Activated CD8-positive, alpha-beta memory T cell treated with anti-CD3 and anti-CD28 coated beads, Interleukin-2, amount 50 U/mL, for 24 hours (primary cell): ENCODE results near the gene CNIH3.
"Not testable (repeated sequence)": the region's sequence is repeated elsewhere in the genome, so short reads cannot be mapped to it uniquely, and the experiment has no call there.

Experiments
- DNase-seq: peaks from one replicate; pipeline ENCODE4 v3.0.0-alpha.2; 2020; ENCODE audit errors: extremely low read depth

The CNIH3 gene

DNA sequence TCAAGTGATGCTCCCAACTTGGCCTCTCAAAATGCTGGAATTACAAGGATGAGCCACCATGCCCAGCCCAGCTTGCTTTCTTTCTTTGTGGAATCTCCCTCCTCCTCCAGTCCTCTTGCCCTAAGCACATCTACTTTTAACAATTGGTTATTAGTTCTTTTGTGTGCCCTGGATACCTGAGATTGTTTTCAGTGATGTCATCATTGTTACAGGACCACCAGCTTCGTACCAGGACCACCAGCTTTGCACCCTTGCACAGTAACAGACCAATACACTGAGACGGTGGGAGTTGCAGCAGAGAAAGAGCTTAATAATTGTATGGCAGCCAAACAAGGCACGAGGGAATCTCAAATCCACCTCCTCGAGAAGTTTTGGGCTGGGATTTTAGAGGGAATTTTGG, 71.3 kb downstream of the CNIH3 start:
- no peak for DNase-seq

DNA sequence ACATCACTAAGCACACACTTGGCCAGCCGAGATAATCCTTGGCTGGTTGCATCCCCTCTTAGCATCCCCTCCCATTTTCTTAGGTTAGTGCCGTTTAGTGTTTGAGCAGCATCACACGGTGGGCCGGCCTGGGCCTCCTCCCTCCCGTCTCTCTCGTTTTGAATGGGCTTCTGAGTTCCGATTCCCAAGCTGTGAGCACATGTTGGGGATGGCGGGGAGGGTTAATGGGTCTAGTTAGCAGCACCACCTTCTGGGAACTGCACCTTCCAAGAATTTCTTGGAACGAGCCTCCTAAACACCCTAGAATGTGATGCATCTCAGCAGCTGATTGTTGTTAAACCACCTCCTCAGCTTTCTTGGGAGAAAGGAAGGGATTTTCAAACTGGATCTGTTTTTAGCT, 73.3 kb downstream of the CNIH3 start:
- DNase-seq: no peak

DNA sequence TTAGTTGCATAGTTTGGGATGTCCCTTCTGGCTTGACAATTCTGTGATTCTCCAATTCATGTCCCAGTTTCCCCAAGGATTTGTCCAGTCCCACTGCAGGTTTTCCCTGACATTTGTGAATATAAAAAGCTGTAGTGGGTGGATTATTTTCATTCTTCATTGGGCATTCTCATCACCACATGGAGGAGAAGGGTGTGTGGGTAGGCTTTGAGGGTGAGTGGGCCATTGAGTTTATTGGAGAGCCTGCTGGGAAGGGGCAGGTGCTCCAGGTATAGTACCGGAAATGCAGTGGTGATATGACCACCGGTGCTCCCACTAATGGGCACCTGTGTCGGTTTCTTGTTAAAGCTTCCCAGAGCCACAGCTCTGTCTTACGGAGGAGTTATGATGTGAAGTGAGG, 74.5 kb downstream of the CNIH3 start:
- no peak for DNase-seq

DNA sequence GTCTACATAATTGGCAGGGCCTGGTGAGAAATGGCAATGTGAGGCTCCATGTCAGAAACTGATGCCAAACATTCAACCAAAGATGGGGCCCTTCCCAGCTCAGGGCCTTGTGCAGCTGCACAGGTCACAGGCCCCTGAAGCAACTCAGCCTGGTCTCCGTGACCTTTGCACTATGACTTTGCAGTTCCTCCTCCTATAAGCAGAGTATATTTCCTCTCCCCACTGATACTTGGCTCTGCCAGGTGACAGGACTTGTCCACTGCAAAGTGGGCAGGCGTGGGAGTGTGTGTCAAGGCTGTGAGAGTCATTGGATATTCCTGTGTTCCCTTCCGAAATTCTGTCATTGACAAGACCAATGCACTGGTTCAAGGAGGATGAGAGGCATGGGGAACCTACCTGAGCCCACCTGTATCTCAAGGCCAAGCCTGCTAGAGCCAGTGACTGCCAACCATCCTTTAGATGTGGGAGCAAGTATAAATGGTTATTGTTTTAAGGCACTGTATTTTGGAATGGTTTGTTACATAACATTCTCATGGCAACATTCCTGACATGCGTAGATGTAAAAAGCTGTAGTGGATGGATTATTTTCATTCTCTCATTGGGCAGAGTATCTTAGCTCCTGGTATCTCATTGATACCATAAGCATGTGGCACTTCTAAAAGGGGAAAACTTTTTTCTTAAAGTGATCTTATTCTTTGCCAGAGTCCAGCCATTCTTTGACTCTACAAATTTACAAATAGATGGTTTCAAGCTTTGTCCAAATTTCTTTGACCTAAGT, 75.2 kb downstream of the CNIH3 start:
- no peak for DNase-seq

DNA sequence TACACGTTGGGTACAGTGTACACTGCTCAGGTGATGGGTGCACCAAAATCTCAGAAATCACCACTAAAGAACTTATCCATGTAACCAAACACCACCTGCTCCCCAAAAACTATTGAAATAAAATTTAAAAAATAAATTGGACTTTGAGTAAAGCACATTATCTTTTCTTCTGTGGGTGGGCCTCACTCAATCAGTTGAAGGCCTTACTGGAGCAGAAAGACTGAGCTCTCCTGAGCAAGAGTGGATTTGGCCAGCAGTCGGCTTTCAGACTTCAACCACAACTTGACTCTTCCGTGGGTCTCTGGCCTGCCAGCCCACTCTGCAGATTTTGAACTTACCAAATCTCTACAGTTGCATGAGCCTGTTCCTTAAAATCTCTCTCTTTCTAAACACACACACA, 78.9 kb downstream of the CNIH3 start:
- no peak for DNase-seq

DNA sequence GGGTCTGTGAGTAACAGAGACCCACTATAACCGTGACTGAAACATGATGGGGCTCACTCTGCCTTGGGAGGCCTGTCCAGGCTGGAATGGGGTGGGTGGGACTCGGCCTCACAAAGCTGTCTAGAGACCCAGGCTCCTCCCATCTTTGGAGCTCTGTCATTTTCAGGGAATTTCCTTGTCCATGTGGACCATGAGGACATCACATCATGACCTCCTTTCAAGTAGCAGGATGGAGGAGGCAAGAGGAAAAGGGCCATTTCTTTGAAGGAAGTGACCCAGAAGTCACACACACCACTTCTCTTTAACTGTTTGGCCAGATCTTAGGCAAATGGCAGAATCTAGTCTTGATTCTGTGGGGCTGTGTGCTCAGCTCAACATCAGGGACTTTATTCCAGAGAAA, 79.9 kb downstream of the CNIH3 start:
- DNase-seq: no peak

DNA sequence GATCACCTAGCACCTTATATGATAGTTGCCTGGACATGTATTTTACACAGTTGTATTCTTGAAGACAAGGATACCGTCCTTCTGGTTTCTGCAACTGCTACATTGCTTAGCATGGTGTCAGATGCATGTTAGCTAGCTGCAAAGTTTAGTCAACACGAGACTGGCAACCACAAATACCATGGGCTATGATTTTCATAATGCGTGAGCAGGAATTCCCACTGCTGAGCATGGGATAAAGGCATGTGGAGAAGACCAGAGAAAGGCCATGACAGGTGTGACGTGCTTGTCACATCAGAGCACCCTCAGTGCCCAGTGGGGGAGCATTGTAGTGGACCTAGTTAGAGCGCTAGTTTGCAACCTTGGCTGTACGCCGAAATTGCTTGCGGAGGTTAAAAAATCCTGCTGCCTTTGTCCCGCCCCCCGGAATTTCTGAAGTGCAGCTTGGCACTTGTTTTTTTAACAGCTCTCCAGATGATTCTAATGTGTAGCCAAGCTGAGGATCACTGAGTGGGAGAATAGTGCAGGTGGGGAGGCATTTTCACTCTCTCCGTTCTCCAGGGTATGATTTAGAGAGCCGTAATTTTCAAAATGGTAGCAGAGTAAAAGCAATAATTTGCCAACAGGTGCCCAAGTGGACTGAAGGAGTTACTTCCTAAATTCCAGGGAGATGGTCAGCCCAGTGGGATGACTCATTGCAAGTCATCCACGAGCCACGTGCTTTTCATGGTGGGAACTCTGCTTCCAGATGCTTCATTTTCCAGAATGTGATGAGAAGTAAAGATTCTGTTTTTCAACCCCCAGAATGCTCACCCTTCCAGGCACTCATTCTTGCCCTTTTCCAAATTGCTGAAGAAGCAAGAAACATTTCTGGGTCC, 81.0 kb downstream of the CNIH3 start:
- no peak for DNase-seq

DNA sequence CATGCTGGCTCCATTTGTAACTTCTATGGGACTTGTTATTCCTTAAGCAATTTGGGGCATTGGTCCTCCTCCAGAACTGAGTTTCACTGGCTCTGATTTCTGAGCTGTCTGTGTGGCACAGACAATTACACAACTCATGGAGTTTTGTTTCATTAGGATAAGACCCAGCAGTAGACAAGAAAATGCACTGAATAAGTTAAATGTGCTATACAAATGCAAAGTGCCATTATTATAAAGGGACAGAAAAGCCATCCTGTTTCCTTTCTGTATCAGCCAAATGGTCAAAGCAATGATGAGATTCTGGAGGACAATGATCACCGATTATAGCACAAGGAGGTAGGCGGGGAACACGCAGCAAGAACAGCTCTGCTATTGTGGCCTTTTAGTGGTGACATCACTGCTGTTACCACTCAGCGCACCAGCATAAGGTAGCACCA, 81.9 kb downstream of the CNIH3 start:
- DNase-seq: no peak

DNA sequence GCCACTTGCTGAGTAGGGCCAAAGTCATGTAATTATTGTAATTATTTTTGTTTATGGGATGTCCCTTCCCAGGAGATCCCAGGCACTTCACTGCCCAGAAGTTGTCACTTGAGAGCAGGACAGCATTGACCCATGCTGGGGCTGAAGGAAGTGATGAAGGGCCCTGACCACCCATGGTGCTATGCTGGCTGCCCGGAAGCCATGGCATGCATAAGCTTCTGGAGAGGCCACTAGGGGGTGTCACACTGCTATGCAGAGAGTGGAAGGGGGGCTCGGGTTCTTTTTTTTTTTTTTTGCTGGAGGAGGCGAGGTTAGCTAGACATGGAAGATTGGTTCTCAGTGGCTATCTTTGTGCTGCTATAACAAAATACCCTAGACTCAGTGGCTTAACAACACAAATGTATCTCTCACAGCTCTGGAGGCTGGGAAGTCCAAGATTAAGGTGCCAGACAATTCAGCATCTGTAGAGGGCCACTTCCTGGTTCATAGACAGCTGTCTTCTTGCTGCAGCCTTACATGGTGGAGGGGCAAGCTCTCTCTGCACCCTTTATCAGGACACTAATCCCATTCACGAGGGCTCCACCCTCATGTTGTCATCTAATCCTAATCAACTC, 84.9 kb downstream of the CNIH3 start:
- no peak for DNase-seq

DNA sequence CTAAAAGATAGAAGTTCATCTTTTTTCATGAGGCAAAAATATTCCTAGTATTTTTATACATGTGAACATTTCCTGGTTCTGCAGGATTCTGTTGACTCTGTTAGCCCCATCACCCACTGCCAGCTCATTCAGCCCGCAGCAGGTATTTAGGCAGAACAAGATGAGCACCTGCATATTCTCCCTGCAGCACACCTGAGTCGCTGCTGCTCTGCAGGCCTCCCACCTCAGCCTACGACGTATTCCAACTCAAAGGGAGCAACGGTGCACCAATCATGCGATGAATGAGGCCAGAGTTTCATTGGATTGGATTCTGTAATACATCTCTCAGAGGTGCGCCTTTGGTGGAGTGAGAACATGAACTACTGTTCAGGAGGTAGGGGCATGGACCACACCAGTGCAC, 87.6 kb downstream of the CNIH3 start:
- DNase-seq: no peak

DNA sequence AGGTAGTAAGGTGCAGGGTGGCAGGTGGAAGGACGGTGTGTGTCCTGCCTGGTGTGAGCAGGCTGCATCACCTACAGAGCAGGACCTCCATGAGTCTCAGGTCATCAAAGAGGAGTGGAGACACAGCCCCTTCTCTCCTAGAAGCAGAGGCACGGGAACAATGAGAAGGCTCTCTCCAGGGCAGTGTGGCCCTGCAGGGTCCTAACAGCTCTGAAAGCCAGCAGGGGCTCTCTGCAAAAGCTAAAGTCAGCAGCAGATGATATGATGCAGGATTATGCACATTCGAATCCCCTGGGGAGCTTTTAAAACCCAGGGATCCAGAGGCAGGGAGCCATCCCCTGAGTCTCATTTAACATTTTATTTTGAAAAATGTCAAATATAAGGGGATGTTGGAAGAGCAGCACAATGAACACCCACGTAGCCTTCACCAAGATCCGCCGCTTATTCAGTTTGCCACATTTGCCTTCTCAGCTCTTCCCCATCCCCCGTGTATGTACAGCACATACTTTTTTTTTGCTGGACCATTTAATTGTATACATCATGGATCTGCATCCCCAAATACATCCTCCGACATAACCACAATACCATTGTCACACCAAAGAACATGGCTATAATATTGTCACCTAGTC, 88.1 kb downstream of the CNIH3 start:
- DNase-seq: no peak

DNA sequence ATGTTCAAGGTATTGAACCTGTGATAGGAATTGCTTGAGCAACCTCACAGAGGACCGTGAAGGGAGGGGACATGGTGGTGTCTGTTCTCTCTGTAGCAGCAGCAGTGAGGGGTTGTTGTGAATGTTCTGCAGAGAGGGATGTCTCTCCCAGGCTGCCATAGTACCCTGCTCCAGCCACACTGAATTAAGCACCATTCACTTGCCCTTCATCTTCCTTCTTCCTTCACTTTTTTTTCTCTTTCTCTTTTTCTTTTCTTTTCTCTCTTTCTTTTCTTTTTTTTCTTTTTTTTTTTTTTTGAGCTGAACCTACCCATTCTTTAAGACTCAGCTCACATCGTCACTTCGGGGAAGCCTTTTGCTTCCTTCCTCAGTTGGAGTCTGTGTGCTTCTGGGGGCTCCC, 89.5 kb downstream of the CNIH3 start:
- no peak for DNase-seq

DNA sequence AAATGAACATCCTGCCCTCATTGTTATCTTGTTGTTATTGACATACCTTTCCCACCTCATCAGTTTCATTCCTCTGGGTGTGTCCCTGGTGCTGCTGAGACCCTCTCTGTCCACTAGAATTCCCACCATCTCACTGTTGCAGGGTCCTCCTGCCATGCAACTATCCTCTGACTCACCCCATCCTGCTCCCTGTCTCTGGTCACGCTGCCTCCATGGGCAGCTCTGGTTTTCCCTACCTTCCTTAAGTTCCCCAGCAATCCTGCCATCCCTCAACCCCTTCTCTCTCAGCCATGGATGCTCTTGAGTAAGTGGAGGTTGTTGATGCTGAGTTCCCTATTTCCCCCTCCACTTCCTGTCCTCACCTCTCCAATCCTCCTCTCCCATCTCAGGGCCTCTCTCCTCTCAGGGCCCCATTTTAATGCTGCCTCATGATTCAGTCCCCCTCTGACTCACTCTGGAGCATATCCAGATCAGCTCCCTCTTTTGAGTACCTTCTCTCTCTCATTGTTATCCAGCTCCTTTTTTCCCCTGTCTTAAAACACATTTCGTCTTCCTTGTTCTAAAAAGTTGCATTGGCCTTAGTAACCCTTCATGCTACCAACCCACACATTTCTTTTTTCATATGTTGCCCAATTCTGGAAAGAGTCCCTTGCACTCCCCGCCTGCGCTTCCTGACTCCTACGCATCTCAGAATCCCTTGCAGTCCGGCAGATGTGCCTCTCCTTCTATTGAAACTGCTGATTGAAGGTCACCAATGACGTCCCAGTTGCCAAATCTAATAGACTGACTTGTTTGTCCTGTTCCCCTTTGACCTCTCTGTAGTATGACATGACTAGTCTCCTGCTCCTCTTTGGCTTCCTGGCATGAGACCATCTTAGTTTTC, 92.0 kb downstream of the CNIH3 start:
- DNase-seq: no peak

DNA sequence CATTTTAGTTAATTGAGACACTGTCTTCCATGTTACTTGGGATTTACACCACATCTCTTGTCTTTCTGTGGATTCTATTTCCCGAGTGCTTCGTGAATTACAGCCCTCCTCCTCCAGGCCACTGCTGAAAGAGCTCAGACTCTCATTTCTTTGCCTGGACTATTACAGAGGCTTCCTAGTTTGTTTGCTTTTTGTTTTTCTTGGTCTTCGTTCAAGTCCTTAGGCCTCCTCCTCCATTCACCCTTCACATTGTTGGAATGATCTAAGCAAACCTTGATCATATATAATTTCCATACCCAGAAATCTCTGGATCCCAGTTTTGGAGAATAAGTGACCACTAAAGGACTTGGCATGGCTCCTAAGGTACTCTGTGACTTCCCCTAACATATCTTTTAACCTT, 94.1 kb downstream of the CNIH3 start:
- DNase-seq: no peak

DNA sequence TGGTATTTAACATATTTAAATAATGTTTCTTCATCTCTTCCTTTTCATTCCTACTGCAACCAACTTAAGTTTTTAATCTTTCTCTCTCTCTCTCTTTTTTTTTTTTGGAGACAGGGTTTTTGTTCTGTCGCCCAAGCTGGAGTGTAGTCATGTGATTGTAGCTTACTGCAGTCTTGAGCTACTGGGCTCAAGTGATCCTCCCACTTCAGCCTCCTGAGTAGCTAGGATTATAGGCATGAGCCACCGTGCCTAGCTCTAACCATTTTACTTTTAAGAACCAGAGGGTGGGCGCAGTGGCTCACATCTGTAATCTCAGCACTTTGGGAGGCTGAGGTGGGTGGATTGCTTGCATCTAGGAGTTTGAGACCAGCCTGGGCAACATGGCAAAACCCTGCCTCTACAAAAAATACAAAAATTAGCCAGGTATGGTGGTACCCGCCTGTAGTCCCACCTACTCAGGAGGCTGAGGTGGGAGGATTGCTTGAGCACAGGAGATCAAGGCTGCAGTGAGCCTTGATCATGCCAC, 95.2 kb downstream of the CNIH3 start:
- not testable (repeated sequence) for DNase-seq

DNA sequence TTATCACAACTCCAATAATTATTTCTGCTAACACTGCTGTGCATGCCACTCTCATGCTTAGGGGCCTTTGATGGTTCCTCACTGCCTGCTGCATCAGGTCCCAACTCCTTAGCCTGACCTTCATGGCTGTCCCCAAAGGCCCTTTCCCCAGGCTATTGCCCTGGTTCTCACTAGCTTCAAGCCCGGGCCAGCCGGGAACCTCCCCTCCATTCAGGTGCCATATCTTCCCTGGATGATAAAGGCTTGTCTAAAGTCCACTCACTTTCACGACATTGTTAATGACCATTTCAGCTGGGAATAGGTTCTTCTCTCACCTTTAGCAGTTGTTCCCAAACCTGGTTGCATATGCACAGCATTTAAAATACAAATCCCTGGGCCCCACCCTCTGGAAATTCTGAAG, 95.8 kb downstream of the CNIH3 start:
- no peak for DNase-seq

DNA sequence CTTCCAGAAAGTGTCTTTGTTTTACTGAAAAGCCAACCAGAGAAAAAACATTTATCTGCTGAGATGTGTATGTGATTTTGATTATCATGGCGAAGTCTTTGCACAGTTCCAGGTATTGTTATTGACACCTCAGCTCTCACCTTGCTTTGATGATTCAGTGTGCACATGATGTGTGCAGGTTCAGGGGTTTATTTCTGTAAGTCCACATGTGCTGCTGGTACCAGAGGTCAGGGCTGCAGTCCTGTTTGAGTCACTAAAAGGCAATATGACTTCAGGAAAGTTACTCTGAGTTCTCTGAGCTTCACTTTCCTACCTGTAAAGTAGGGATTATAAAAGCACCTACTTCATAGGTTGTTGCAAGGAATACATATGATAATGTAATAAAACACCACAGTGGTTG, 97.1 kb downstream of the CNIH3 start:
- DNase-seq: no peak

DNA sequence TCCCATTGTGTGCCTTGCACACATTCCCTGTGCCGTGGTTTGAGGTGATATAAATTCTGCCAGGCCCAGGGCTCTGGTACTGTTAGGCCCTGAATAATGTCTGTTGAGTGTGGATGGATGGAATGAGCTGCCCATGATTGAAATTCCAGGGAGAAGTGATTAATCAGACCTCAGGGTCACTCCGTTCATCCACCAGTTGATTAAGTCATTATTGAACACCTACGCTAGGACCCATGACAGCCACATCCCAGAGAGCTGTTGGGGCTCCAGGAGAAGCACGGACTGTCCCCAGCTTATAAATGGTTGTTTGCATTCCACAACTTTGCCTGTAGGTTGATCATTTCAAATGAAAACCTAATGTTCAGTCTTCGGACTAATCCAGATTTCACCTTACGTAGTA, 98.4 kb downstream of the CNIH3 start:
- DNase-seq: no peak

DNA sequence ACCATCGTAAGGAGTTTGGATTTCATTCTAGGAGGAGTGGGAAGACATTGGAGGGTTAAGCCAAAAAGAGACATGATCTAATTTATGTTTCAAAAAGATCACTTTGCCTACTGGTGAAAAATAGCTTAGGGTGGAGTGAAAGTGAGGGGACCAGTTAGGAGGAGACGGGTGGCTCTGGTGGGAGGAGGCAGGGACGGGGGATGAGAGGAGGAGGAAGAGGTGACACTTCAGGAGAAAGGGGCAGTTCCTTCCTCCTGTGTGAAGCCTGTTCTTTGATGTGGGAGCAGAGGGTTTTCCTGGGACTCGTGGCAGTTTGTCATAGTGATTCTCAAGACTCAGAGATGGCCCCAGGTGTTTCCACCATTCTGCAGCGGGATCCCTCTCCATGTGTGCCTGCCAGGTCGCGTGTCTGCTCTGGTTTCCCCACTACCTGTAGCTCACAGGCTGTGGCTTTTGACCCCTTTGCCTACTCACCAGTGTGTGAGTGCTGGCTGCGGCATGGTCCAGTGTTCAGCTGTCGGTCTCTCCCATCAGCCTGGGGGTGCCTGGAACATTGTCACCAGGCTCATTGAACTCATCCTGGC, 102.4 kb downstream of the CNIH3 start:
- no peak for DNase-seq

DNA sequence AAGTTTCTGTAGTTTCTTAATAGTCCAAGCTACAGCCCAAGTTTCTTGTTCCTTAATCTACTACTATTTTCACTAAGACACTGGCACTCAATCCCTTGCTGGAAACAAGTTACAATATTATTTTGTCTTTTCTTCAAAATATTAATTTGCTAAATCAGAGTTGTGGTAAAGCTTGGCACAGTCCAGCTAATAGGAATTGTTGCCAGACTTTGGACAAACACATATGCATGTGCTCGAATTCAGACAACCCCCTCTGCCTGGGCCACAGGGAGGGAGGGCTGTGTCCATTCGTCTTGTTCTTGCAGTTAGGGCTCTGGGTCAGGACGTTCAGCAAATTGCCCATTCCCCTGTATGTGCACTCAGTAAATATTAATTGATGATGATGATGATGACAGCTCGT, 103.6 kb downstream of the CNIH3 start:
- no peak for DNase-seq

DNA sequence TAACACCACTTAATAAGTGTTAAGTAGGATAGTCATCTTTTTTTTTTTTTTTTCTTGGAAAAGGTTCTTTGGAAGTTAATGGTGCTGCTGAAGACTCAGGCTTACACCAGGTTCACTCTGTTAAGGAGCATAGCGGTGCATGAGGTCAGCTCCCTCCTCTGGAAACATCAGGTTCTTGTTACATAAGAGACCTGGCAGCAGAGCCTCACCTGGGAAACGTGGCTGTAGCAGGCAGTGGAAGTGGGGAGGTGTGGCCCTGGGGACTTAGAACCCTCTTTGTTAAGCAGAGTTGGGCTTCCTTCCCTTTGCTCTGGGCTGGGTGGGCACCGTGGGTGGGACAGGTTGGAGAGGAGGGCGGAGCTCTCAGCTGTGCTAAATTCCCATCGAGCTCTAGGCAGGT, 104.1 kb downstream of the CNIH3 start:
- no peak for DNase-seq
